GM12891 (cell line): ENCODE results near the gene KRR1.
"Not testable (repeated sequence)": the region's sequence is repeated elsewhere in the genome, so short reads cannot be mapped to it uniquely, and the experiment has no call there.

Experiments used
- POLR2A ChIP-seq: IDR thresholded peaks from 2 replicates; pipeline ENCODE4 v1.6.1; 2011; ENCODE audit warnings: low read depth, low read length, control low read depth
- POLR2AphosphoS5 ChIP-seq: IDR thresholded peaks from 2 replicates; pipeline ENCODE4 v1.6.1; 2011; ENCODE audit warnings: low read depth, low read length, control low read depth
- POU2F2 ChIP-seq: IDR thresholded peaks from 2 replicates; pipeline ENCODE4 v1.6.1; 2011; ENCODE audit warnings: low read depth, mild to moderate bottlenecking, control low read depth, low read length, moderate library complexity
- SPI1 ChIP-seq: IDR thresholded peaks from 2 replicates; pipeline ENCODE4 v1.6.1; 2011; ENCODE audit warnings: low read depth, low read length, control low read depth
- TAF1 ChIP-seq: IDR thresholded peaks from 2 replicates; pipeline ENCODE4 v1.6.1; 2011; ENCODE audit warnings: low read depth, low read length, control low read depth

DNA sequence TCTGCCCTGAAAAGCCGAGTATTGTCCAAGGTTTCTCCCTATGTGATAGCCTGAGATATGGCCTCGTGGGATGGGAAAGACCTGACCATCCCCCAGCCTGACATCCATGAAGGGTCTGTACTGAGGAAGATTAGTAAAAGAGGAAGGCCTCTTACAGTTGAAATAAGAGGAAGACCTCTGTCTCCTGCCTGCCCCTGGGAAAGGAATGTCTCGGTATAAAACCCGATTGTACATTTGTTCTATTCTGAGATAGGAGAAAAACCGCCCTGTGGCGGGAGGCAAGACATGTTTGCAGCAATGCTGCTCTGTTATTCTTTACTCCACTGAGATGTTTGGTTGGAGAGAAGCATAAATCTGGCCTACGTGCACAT, 66.3 kb downstream of the KRR1 start:
- TF ChIP-seq POLR2A, POLR2AphosphoS5, TAF1, POU2F2, SPI1: not testable (repeated sequence)
